SK-N-SH (cell line): ENCODE data around the gene CD200R1.

ENCODE experiments used
- EP300 ChIP-seq, 2 experiments: IDR thresholded peaks; 2 replicates each; pipeline versions ENCODE4 v1.4.0 to v1.6.1; 2012; ENCODE audit warnings: borderline replicate concordance in 1 of 2, low read depth in 1 of 2, low read length in 1 of 2
- GABPA ChIP-seq: IDR thresholded peaks from 2 replicates; pipeline ENCODE4 v1.4.0; 2012; ENCODE audit warnings: low read depth, mild to moderate bottlenecking
- JUND ChIP-seq: IDR thresholded peaks from 2 replicates; pipeline ENCODE4 v1.4.0; 2012
- SIN3A ChIP-seq: IDR thresholded peaks from 2 replicates; pipeline ENCODE4 v1.6.1; 2012; ENCODE audit warnings: low read depth, mild to moderate bottlenecking, low read length, moderate library complexity, borderline replicate concordance
- SMC3 ChIP-seq: IDR thresholded peaks from 2 replicates; pipeline ENCODE4 v1.6.1; 2012; ENCODE audit warnings: low read depth, low read length, improper control_type of control experiment
- TAF1 ChIP-seq: IDR thresholded peaks from 2 replicates; pipeline ENCODE4 v1.6.1; 2012; ENCODE audit warnings: low read depth, mild to moderate bottlenecking, low read length, moderate library complexity, borderline replicate concordance
- TF ChIP-seq, protein P1 (sequence below): fragments of 200-600 bp; sonication (generic); IDR thresholded peaks from 2 replicates; pipeline ENCODE4 v1.6.1; 2017; ENCODE audit warnings: antibody characterized with exemption, mild to moderate bottlenecking, moderate library complexity
- TF ChIP-seq, protein P2 (sequence below): IDR thresholded peaks from 2 replicates; pipeline ENCODE4 v1.4.0; 2012; ENCODE audit warnings: low read depth

DNA sequence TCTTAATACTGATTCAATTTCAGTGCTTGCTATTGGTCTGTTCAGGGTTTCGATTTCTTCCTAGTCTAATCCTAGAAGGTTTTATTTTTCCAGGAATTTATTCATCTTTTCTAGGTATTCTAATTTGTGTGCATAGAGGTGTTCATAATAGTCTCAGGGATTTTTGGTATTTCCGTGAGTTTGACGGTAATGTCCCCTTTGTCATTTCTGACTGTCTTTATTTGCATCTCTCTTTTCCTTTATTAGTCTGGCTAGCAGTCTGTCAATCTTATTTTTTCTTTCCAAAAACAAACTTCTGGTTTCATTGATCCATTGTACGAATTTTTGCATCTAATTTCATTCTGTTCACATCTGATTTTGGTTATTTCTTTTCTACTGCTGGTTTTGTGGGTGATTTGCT lies 93.0 kb downstream of the CD200R1 start:
- TF ChIP-seq TAF1, result no peak
- TF ChIP-seq EP300 (IDR thresholded peaks at IDR 0.05; ENCODE audit: borderline replicate concordance in 1 of 2, low read depth in 1 of 2, low read length in 1 of 2), result no peak
- no peak for TF ChIP-seq SMC3
- TF ChIP-seq, protein P1, sequence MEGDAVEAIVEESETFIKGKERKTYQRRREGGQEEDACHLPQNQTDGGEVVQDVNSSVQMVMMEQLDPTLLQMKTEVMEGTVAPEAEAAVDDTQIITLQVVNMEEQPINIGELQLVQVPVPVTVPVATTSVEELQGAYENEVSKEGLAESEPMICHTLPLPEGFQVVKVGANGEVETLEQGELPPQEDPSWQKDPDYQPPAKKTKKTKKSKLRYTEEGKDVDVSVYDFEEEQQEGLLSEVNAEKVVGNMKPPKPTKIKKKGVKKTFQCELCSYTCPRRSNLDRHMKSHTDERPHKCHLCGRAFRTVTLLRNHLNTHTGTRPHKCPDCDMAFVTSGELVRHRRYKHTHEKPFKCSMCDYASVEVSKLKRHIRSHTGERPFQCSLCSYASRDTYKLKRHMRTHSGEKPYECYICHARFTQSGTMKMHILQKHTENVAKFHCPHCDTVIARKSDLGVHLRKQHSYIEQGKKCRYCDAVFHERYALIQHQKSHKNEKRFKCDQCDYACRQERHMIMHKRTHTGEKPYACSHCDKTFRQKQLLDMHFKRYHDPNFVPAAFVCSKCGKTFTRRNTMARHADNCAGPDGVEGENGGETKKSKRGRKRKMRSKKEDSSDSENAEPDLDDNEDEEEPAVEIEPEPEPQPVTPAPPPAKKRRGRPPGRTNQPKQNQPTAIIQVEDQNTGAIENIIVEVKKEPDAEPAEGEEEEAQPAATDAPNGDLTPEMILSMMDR, result no peak
- TF ChIP-seq, protein P2, sequence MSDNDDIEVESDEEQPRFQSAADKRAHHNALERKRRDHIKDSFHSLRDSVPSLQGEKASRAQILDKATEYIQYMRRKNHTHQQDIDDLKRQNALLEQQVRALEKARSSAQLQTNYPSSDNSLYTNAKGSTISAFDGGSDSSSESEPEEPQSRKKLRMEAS, result no peak
- no peak for TF ChIP-seq GABPA
- no peak for TF ChIP-seq SIN3A
- TF ChIP-seq JUND, result no peak
